NT2/D1 (cell line): ENCODE results near the gene SYAP1.

Experiments
- SUZ12 ChIP-seq: IDR thresholded peaks from 2 replicates; pipeline ENCODE4 v1.6.1; 2011; ENCODE audit not compliant: insufficient read length, insufficient read depth; ENCODE audit errors: extremely low read depth
- YY1 ChIP-seq: IDR thresholded peaks from 2 replicates; pipeline ENCODE4 v1.6.1; 2011; ENCODE audit not compliant: insufficient read length, insufficient read depth
- ZNF274 ChIP-seq: IDR thresholded peaks from 2 replicates; pipeline ENCODE4 v1.6.1; 2011; ENCODE audit warnings: mild to moderate bottlenecking, low read depth, low read length

DNA sequence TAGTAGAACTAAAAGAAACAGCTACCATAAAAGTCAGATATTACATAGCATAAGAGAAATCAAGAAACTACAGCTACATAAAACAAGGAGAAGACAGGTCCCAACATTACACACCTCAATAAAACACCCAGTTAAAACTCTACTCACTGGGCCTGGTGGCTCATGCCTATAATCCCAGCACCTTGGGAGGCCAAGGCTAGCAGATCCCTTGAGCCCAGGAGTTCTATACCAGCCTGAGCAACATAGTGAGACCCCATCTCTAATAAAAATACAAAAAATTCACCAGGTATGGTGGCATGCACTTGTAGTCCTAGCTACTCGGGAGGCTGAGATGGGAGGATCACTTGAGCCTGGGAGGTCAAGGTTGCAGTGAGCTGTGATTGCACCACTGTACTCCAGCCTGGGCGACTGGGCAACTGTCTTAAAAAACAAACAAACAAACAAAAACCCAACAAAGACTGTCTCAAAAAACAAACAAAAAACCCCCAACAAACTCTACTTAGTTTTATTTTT, 51.6 kb downstream of the SYAP1 start:
- TF ChIP-seq YY1 (no peak), SUZ12 (no peak), ZNF274 (no peak)
